ENCODE measurements around the gene ARL6. TPM values are rescaled to one million over a fixed set of nuclear protein-coding genes. Genes with fewer than 3 reads are reported as not detected.

The ARL6 gene
- total and polyA plus RNA-seq, 9 of the 15 experiments (the other 6 are each of a cell fraction or from before 2014, with no cell fraction given): 0.91 to 2.9 (median 2.3) TPM

GRCh38 chr3:97720417-97720816, 44.1 kb upstream of the ARL6 start:
- BruUV-seq (replicated peaks): no TSS peak
- CTCF ChIA-PET (ENCODE audit: low intra/inter-chr PET ratio): no interaction called here
- no peak overlapping the region for H3K9ac ChIP-seq (ENCODE audit: insufficient read depth in 1 of 2, low read depth in 2 of 2, low read length in 2 of 2)
- no peaks in the 10 kb centered on the region for H4K20me1 ChIP-seq (replicated peaks; ENCODE audit: control insufficient read depth, insufficient read depth, low read length)
- H3K27me3 ChIP-seq (ENCODE audit: control insufficient read depth in 2 of 2, insufficient read depth in 2 of 2, low read length in 2 of 2): no peaks in the 10 kb centered on the region
- TF ChIP-seq BCL6 (CRISPR knock-in tag; IDR thresholded peaks at IDR 0.05) (no peak), SREBF2 (CRISPR knock-in tag; IDR thresholded peaks at IDR 0.05) (no peak), NFRKB (IDR thresholded peaks at IDR 0.05; ENCODE audit: low read depth) (no peak)
- WGBS (ENCODE audit: insufficient coverage, low coverage, missing lambda C conversion rate): 0% methylated on average over 2 of the region's 2 CpGs
- H3K27ac ChIP-seq (ENCODE audit: extremely low read depth, low read depth, low read length): no peak overlapping the region
- no peak overlapping the region for H3K4me2 ChIP-seq (ENCODE audit: insufficient read depth, low read length)
- no peak for FAIRE-seq
- H2AFZ ChIP-seq (ENCODE audit: low read depth, low read length): no peak overlapping the region
- no peak for ATAC-seq
- H3K4me1 ChIP-seq (replicated peaks in 1 of 2; ENCODE audit: control insufficient read depth in 2 of 2, insufficient read depth in 2 of 2, low read length in 2 of 2): no peaks in the 10 kb centered on the region
- POLR2A ChIA-PET: no interaction called here
- H3K9me1 ChIP-seq (ENCODE audit: control insufficient read depth, insufficient read depth, low read length): no peaks in the 10 kb centered on the region
- no peaks in the 10 kb centered on the region for H3K79me2 ChIP-seq (ENCODE audit: control insufficient read depth, insufficient read depth, low read length)
- no peak overlapping the region for H3K4me3 ChIP-seq
- intact Hi-C loops (cut with micrococcal nuclease): loop anchor here (10.0 kb wide), 1 partner anchor 856 kb away; no protein-coding TSS in a partner anchor
- H3K36me3 ChIP-seq (ENCODE audit: control insufficient read depth, insufficient read depth, low read length): no peaks in the 10 kb centered on the region
- no peaks in the 10 kb centered on the region for H3K9me3 ChIP-seq (replicated peaks; ENCODE audit: control insufficient read depth, insufficient read depth, low read depth, low read length)
- in situ Hi-C loops (cut with MboI): no loop called here
- no peak for DNase-seq (ENCODE audit: extremely low read depth in 1 of 4, low spot score in 3 of 4)

GRCh38 chr3:97721446-97721845, 43.1 kb upstream of the ARL6 start:
- Histone ChIP-seq H3K4me2 (ENCODE audit: insufficient read depth, low read length) (no peak overlapping the region), H3K27ac (ENCODE audit: extremely low read depth, low read depth, low read length) (no peak overlapping the region), H2AFZ (ENCODE audit: low read depth, low read length) (no peak overlapping the region), H3K27me3 (ENCODE audit: control insufficient read depth in 2 of 2, insufficient read depth in 2 of 2, low read length in 2 of 2) (no peaks in the 10 kb centered on the region), H3K36me3 (ENCODE audit: control insufficient read depth, insufficient read depth, low read length) (no peaks in the 10 kb centered on the region), H3K9ac (ENCODE audit: insufficient read depth in 1 of 2, low read depth in 2 of 2, low read length in 2 of 2) (no peak overlapping the region), H3K79me2 (ENCODE audit: control insufficient read depth, insufficient read depth, low read length) (no peaks in the 10 kb centered on the region), H3K9me1 (ENCODE audit: control insufficient read depth, insufficient read depth, low read length) (no peaks in the 10 kb centered on the region), H3K4me3 (no peak overlapping the region), H3K9me3 (replicated peaks; ENCODE audit: control insufficient read depth, insufficient read depth, low read depth, low read length) (no peaks in the 10 kb centered on the region), H4K20me1 (replicated peaks; ENCODE audit: control insufficient read depth, insufficient read depth, low read length) (no peaks in the 10 kb centered on the region), H3K4me1 (replicated peaks in 1 of 2; ENCODE audit: control insufficient read depth in 2 of 2, insufficient read depth in 2 of 2, low read length in 2 of 2) (no peaks in the 10 kb centered on the region)
- WGBS (ENCODE audit: insufficient coverage, low coverage, missing lambda C conversion rate): 0% methylated on average over 2 of the region's 2 CpGs
- TF ChIP-seq RHOXF2B (CRISPR knock-in tag; conservative IDR thresholded peaks at IDR 0.05) (no peak), POLR2H (tag; IDR thresholded peaks at IDR 0.05; ENCODE audit: low read depth) (no peak), POLR2A (conservative IDR thresholded peaks at IDR 0.05) (no peak), ZNF764 (CRISPR knock-in tag; IDR thresholded peaks at IDR 0.05; ENCODE audit: low read depth) (no peak), NCOA4 (IDR thresholded peaks at IDR 0.05; ENCODE audit: partially characterized antibody) (no peak), POLR3A (IDR thresholded peaks at IDR 0.05; ENCODE audit: borderline replicate concordance, extremely low read depth, insufficient read depth, insufficient read length) (no peak), PURB (CRISPR knock-in tag; IDR thresholded peaks at IDR 0.05; ENCODE audit: low read depth) (no peak), SAFB (IDR thresholded peaks at IDR 0.05; ENCODE audit: borderline replicate concordance, low read depth, low read length) (no peak), MCM5 (IDR thresholded peaks at IDR 0.05; ENCODE audit: low read depth) (no peak), MED1 (CRISPR knock-in tag; IDR thresholded peaks at IDR 0.05; ENCODE audit: borderline replicate concordance) (no peak)
- intact Hi-C loops (cut with micrococcal nuclease): loop anchor here (10.0 kb wide), 1 partner anchor 857 kb away; no protein-coding TSS in a partner anchor
- in situ Hi-C loops (cut with MboI): no loop called here
- no peak for FAIRE-seq
- ChIA-PET POLR2A (no interaction called here), CTCF (ENCODE audit: low intra/inter-chr PET ratio) (no interaction called here)
- BruUV-seq (replicated peaks): no TSS peak
- no peak for DNase-seq (ENCODE audit: extremely low read depth in 1 of 4, low spot score in 3 of 4)
- no peak for ATAC-seq
